Suprapubic skin (tissue), 4 donors: Measurements from ENCODE around the gene C12orf56. TPM values are rescaled to one million over a fixed set of nuclear protein-coding genes. Genes with fewer than 3 reads are reported as not detected.

Experiments
- DNase-seq, 2 donors: peaks; one replicate each; pipeline ENCODE4 v3.0.0-alpha.2; 2019; ENCODE audit warnings: low spot score in 2 of 2
- H3K27ac ChIP-seq: fragments of 200-600 bp; sonication (generic); one replicate; pipeline ENCODE4 v1.5.1; 2019
- H3K27me3 ChIP-seq: fragments of 200-600 bp; sonication (generic); one replicate; pipeline ENCODE4 v1.5.1; 2019
- H3K36me3 ChIP-seq: fragments of 200-600 bp; sonication (generic); one replicate; pipeline ENCODE4 v1.5.1; 2019
- H3K4me1 ChIP-seq: fragments of 200-600 bp; sonication (generic); one replicate; pipeline ENCODE4 v1.5.1; 2019
- H3K4me3 ChIP-seq: fragments of 200-600 bp; sonication (generic); one replicate; pipeline ENCODE4 v1.5.1; 2019; ENCODE audit warnings: mild to moderate bottlenecking
- H3K9me3 ChIP-seq: fragments of 200-600 bp; sonication (generic); one replicate; pipeline ENCODE4 v1.5.1; 2019
- CTCF ChIP-seq, 2 donors: fragments of 200-600 bp in 1 of 2; fragments of 450-650 bp in 1 of 2; sonication (generic) in 1 of 2; IDR thresholded peaks; one replicate each; pipeline ENCODE4 v1.5.1; 2016 to 2019; ENCODE audit warnings: antibody characterized with exemption in 2 of 2, mild to moderate bottlenecking in 1 of 2, moderate library complexity in 1 of 2
- EP300 ChIP-seq: sonication (generic); formaldehyde crosslinking; IDR thresholded peaks from one replicate; pipeline ENCODE4 v1.6.1; 2017; ENCODE audit warnings: antibody characterized with exemption
- POLR2A ChIP-seq, 2 donors: fragments of 450-650 bp; IDR thresholded peaks; one replicate each; pipeline ENCODE4 v1.6.1; 2017; ENCODE audit warnings: antibody characterized with exemption in 2 of 2, mild to moderate bottlenecking in 2 of 2, moderate library complexity in 2 of 2
- POLR2AphosphoS5 ChIP-seq, 3 donors: sonication (generic); formaldehyde crosslinking; IDR thresholded peaks; one replicate each; pipeline ENCODE4 v1.6.1; 2017; ENCODE audit warnings: antibody characterized with exemption in 3 of 3
- WGBS: methylation state at CpG from one replicate; pipeline ENCODE4 v1.1.5; 2018; 5-methylcytosine and 5-hydroxymethylcytosine counted together
- total RNA-seq, 4 donors: library from RNA; depleted of rRNA; stranded (reverse); fragments of >200 nt; gene quantifications; one replicate each; pipeline ENCODE4 v1.1.0, GENCODE V29; 2016

Gene C12orf56
- total RNA-seq, 4 donors from 2014 or later: 1.2 to 2.4 (median 1.9) TPM

- H3K36me3 ChIP-seq: peaks cover 98% of the 10 kb centered on the region
- 91% methylated on average over 4 of the region's 4 CpGs for WGBS
Observed at GRCh38 chr12:64428956-64429355, 38.4 kb upstream of the C12orf56 start.

GRCh38 chr12:64427988-64428387 lies 37.4 kb upstream of the C12orf56 start:
- DNase-seq: no peak
- Histone ChIP-seq H3K36me3 (peaks cover 97% of the 10 kb centered on the region), H3K27me3 (no peaks in the 10 kb centered on the region), H3K27ac (no peak overlapping the region), H3K4me1 (no peaks in the 10 kb centered on the region), H3K9me3 (no peaks in the 10 kb centered on the region), H3K4me3 (no peak overlapping the region)
- TF ChIP-seq CTCF (IDR thresholded peaks at IDR 0.05) (no peak), POLR2A (IDR thresholded peaks at IDR 0.05) (no peak), POLR2AphosphoS5 (IDR thresholded peaks at IDR 0.05) (no peak), EP300 (no peak)
- WGBS: 17% methylated on average over 1 of the region's 1 CpG

More at GRCh38 chr12:64428956-64429355, 38.4 kb upstream of the C12orf56 start:
- Histone ChIP-seq H3K9me3 (no peaks in the 10 kb centered on the region), H3K4me1 (no peaks in the 10 kb centered on the region), H3K27me3 (no peaks in the 10 kb centered on the region), H3K4me3 (no peak overlapping the region), H3K27ac (no peak overlapping the region)
- TF ChIP-seq POLR2A (IDR thresholded peaks at IDR 0.05) (no peak), EP300 (no peak), POLR2AphosphoS5 (IDR thresholded peaks at IDR 0.05) (no peak), CTCF (IDR thresholded peaks at IDR 0.05) (no peak)
- DNase-seq: no peak

GRCh38 chr12:64419696-64420095 lies 29.1 kb upstream of the C12orf56 start:
- Histone ChIP-seq H3K36me3 (peaks cover 94% of the 10 kb centered on the region), H3K27ac (no peak overlapping the region), H3K4me3 (no peak overlapping the region), H3K9me3 (no peaks in the 10 kb centered on the region), H3K27me3 (no peaks in the 10 kb centered on the region), H3K4me1 (no peaks in the 10 kb centered on the region)
- TF ChIP-seq POLR2AphosphoS5 (IDR thresholded peaks at IDR 0.05): no peak
- TF ChIP-seq CTCF (IDR thresholded peaks at IDR 0.05): no peak
- TF ChIP-seq EP300: no peak
- TF ChIP-seq POLR2A (IDR thresholded peaks at IDR 0.05): no peak
- no peak for DNase-seq
- 87% methylated on average over 3 of the region's 3 CpGs for WGBS

- Histone ChIP-seq H3K4me1 (no peaks in the 10 kb centered on the region), H3K9me3 (no peaks in the 10 kb centered on the region), H3K36me3 (peaks cover 91% of the 10 kb centered on the region), H3K4me3 (no peak overlapping the region), H3K27me3 (no peaks in the 10 kb centered on the region), H3K27ac (no peak overlapping the region)
- TF ChIP-seq CTCF (IDR thresholded peaks at IDR 0.05) (no peak), POLR2AphosphoS5 (IDR thresholded peaks at IDR 0.05) (no peak), EP300 (no peak), POLR2A (IDR thresholded peaks at IDR 0.05) (no peak)
- DNase-seq: no peak
Observed at GRCh38 chr12:64418209-64418608, 27.7 kb upstream of the C12orf56 start.

GRCh38 chr12:64413884-64414283 lies 23.3 kb upstream of the C12orf56 start:
- TF ChIP-seq POLR2AphosphoS5 (IDR thresholded peaks at IDR 0.05) (no peak), CTCF (IDR thresholded peaks at IDR 0.05) (no peak), EP300 (no peak), POLR2A (IDR thresholded peaks at IDR 0.05) (no peak)
- 78% methylated on average over 2 of the region's 2 CpGs for WGBS
- peaks cover 82% of the 10 kb centered on the region for H3K36me3 ChIP-seq

More at GRCh38 chr12:64413884-64414283, 23.3 kb upstream of the C12orf56 start:
- no peaks in the 10 kb centered on the region for H3K4me1 ChIP-seq
- no peak for DNase-seq
- H3K27me3 ChIP-seq: no peaks in the 10 kb centered on the region
- H3K27ac ChIP-seq: no peak overlapping the region
- no peaks in the 10 kb centered on the region for H3K9me3 ChIP-seq
- no peak overlapping the region for H3K4me3 ChIP-seq
